Stimulated activated CD8-positive, alpha-beta memory T cell treated with anti-CD3 and anti-CD28 coated beads, Interleukin-15, amount 100 ng/mL, for 1 hour (primary cell): ENCODE measurements around the gene TNS3.
"Not testable (repeated sequence)": the region's sequence is repeated elsewhere in the genome, so short reads cannot be mapped to it uniquely, and the experiment has no call there.

Source experiments
- DNase-seq: peaks from one replicate; pipeline ENCODE4 v3.0.0-alpha.2; 2020; ENCODE audit warnings: low read depth

Gene TNS3

GRCh38 chr7:47581804-47582763, at the start of gene TNS3:
Gene TNS3 (minus strand): TSS chr7:47582111. CDS start chr7:47439636, 142,475 bp downstream.
- no peak for DNase-seq

DNA sequence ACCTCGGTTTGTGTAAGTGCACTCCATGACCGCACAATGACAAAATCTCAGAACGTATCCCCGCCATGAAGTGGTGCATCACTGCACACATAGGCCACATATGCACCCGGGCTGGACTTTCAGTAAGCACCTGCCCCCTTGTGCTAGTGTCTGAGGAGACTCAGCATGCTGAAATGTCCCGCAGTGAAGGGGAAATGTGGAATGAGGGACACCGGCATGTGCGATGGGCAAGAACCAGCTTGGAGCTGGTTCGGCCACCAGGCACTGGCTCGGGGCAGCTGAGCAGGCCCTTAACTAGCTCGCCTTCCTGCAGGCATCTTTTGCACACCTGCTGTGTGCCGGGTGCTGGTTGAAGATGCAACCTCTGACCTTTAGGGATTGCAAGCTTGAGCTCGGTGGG, 49.8 kb upstream of the TNS3 start:
- no peak for DNase-seq

DNA sequence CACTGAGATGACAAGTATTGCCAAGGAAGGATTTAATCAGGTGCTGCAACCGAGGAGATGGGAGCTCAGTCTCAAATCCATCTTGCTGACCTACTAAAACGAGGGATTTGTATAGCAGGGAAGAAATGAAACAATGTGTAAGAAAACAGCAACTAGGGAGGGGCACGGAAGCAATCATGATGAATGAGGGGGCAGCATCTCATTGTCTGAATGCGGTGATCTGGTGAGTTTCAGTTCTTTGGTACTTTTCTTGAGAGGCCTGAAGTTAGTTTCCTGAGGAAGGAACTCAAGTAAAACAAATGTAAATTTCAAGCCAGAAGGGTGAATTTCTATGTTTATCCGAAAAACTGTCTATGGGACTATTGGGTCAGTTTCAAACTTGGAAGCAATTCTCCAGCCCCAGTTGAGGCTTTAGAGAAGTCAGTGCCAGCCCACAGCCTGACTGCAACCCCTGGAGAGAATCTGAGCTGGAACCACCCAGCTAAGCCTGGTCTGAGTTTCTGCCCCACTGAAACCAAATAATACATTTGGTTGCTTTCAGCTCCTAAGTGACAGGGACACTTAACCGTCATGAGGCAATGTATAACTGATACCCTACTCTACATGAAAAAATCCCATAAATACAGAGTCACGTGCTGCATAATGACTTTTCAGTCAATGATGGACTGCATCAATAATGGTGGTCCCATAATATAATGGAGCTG, 45.8 kb upstream of the TNS3 start:
- no peak for DNase-seq

- no peak for DNase-seq
Observed at GRCh38 chr7:47625861-47626715, 44.2 kb upstream of the TNS3 start.

GRCh38 chr7:47624689-47625088, 42.8 kb upstream of the TNS3 start:
- no peak for DNase-seq

DNA sequence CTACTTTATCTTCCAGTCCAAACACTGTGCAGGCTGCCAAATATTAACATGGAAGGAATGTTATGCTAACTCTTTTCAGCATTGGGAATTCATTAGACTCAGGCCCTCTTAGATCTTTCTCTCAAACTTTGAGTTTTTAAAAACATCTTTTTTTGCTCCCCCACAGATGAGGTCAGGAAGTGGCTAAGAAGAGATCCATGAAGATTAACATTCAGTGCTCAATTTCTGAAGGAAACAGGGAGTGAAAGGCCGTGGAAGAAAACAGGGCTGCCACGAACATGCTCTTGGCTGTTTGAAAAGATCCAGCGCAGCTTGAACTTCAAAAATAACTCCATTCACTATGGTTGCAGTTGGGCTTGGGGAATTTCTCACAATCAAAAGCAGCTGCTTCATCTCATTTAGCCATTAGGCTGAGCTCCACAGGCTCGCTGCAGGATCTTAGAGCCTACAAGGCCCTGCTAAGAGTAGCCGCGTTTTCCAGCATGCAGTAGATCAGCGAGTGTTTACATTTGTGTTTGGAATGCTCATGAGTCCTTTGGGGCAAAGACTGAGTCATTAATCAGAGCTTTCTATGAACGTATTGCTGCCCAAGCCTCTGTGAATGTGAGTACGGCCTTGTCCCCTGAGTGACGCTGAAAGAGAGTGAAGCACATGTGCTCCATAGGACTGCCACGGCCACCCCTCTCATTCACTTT, 41.2 kb upstream of the TNS3 start:
- DNase-seq: no peak

- no peak for DNase-seq
Observed at GRCh38 chr7:47622586-47622945, 40.7 kb upstream of the TNS3 start.

DNA sequence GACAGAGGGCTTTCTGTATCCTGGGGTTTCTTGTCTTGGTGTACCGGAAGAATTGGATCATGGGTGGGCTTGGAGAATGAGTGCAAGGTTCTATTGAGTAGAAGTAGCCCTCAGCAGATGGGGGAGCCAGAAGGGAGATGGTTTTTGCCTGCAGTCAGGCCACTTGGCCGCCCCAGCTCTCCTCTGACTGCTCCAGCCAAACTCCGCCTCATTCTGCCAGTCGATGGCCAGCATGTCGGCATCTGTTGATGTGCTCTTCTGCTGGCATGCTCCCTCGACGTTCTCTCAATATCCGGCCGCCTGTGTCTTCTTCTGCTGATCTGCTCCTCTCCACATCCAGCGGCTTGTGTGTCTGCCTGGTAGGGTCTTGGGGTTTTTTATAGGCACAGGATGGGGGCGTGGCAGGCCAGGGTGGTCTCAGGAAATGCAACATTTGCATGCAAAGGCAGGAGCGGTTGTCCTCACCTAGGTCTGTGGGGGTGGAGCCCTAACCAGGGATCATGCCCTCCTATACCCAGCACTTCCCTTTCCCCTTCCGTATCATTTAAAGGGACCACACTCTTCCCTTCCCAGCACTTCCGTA, 40.2 kb upstream of the TNS3 start:
- DNase-seq: no peak

GRCh38 chr7:47621347-47621746, 39.4 kb upstream of the TNS3 start:
- DNase-seq: no peak

DNA sequence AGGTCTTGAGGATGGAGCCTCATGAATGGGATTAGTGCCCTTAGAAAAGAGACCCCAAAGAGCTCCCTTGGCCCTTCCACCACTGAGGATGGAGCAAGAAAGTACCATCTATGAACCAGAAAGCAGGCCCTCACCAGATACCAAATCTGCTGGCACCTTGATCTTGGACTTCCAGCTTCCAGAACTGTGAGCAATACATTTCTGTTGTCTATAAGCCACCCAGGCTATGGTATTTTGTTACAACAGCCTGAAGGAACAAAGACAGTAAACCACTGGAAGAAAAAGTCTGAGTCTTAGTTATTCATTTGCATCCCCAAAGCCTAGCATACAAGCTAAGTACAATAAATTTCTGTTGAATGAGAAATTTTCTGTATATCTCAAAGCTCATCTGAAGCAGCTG, 37.9 kb upstream of the TNS3 start:
- DNase-seq: no peak

DNA sequence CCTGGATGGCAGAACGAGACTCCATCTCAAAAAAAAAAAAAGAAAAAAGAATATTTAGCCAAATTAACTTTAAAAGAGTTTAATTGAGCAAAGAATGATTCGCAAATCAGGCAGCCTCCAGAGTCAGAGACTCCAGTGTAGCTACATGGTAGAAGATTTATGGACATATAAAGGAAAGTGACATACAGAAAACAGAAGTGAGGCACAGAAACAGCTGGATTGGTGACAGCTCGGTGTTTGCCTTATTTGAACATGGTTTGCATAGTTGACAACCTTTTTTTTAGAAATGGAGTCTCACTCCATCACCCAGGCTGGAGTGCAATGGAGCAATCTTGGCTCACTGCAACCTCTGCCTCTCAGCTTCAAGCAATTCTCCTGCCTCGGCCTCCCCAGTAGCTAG, 35.2 kb upstream of the TNS3 start:
- DNase-seq: no peak

DNA sequence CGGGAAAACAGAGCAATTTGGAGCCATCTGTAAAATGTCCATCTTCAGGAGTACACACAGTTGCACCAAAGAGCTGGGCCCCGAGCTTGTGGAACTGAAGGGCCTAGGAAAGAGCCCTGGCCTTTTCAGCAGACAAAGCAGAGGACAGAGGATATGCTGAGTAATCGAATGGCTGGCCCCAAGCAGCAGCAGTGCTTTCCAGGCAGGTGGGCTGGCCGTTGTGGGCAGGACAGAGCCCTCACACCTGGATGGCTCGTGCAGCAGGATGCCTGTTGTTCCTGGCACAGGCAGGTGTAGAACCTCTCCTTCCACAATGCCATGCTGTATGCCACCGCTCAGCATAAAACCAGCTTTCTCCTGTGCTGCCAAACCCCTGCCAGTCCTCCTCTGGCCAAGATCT, 32.5 kb upstream of the TNS3 start:
- DNase-seq: no peak

DNA sequence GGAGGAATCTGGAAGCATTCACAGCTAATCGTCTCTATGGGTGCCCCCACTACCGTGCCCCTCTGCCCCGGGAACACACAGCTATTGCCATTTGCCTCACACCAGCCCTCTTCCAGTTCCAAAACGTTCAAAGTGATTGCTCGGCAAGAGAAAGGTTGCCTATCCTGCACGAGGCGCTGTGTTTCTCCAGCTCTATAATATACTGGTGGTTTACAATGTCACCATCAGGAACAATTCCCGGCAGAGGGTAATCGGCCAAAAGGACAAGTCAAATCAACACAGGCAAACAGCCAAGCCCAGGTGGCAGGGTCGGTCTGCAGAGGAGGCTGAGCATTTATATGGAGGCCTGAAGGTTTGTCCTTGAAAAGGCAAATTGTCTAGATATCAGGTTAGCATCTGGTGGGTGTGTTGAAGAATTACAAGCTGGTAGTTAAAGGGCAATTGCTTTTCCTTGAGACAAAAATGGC, 29.2 kb upstream of the TNS3 start:
- DNase-seq: no peak

GRCh38 chr7:47610506-47611044, 28.7 kb upstream of the TNS3 start:
- DNase-seq: no peak

- no peak for DNase-seq
Observed at GRCh38 chr7:47609803-47610452, 28.0 kb upstream of the TNS3 start.

DNA sequence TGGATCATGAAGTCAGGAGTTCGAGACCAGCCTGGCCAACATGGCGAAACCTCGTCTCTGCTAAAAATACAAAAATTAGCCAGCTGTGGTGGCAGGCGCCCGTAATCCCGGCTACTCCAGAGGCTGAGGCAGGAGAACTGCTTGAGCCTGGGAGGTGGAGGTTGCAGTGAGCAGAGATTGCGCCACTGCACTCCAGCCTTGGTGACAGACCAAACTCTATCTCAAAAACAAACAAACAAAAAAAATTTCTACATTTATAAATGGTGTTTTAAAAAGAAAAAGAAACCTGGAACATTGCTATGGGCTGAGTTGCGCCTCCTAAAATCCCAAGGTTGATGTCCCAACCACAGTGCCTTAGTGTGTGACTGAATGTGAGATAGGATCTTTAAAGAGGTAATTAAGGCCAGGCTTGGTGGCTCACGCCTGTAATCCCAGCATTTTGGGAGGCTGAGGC, 24.7 kb upstream of the TNS3 start:
- DNase-seq: not testable (repeated sequence)

GRCh38 chr7:47605816-47606575, 24.1 kb upstream of the TNS3 start:
- no peak for DNase-seq

- no peak for DNase-seq
Observed at GRCh38 chr7:47604496-47604890, 22.6 kb upstream of the TNS3 start.

DNA sequence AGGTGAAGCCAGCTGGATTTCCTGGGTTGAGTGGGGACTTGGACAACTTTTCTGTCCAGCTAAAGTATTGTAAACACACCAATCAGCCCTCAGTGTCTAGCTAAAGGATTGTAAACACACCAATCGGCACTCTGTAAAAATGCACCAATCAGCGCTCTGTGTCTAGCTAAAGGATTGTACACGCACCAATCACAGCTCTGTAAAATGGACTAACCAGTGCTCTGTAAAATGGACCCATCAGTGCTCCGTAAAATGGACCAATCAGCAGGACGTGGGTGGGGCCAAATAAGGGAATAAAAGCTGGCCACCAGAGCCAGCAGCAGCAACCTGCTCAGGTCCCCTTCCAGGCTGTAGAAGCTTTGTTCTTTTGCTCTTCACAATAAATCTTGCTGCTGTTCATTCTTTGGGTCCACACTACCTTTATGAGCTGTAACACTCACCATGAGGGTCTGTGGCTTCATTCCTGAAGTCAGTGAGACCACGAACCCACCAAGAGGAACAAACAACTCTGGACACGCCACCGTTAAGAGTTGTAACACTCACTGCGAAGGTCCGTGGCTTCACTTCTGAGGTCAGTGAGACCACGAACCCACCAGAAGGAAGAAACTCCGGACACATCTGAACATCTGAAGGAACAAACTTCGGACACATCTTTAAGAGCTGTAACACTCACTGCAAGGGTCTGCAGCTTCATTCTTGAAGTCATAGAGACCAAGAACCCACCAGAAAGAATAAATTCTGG, 21.8 kb upstream of the TNS3 start:
- not testable (repeated sequence) for DNase-seq
